WTC11 (cell line): ENCODE data around the gene ITPK1. TPM values are rescaled to one million over a fixed set of nuclear protein-coding genes. Genes with fewer than 3 reads are reported as not detected.

ENCODE experiments used
- ATAC-seq: fragments of 200-7000 bp; cut with Tn5 transposase; 2 replicates; pipeline ENCODE4 v1.10.0; 2021; ENCODE audit warnings: mild to moderate bottlenecking, moderate library complexity
- CTCF ChIA-PET: fragments of 300-600 bp; sonication (Branson Sonifier 250); formaldehyde crosslinking; loops from one replicate; lab custom pipeline; 2021; ENCODE audit warnings: antibody characterized with exemption; lab: Charles Lee
- POLR2A ChIA-PET: fragments of 350-600 bp; sonication (Branson Sonifier 250); formaldehyde crosslinking; loops from one replicate; lab custom pipeline; 2021; ENCODE audit warnings: antibody characterized with exemption; lab: Charles Lee
- DNase-seq: peaks from one replicate; pipeline ENCODE4 v3.0.0; 2021; ENCODE audit warnings: low spot score
- H3K27ac Mint-ChIP-seq: 2 replicates; pipeline ENCODE4 v1.8.0; 2021; ENCODE audit warnings: mixed read lengths
- H3K27me3 Mint-ChIP-seq: 2 replicates; pipeline ENCODE4 v1.8.0; 2021; ENCODE audit warnings: low read depth, mild to moderate bottlenecking, moderate library complexity, mixed read lengths
- H3K36me3 Mint-ChIP-seq: 2 replicates; pipeline ENCODE4 v1.8.0; 2021; ENCODE audit warnings: mixed read lengths
- H3K4me1 Mint-ChIP-seq: 2 replicates; pipeline ENCODE4 v1.8.0; 2022; ENCODE audit warnings: mixed read lengths
- H3K4me3 Mint-ChIP-seq: 2 replicates; pipeline ENCODE4 v1.8.0; 2021; ENCODE audit warnings: mild to moderate bottlenecking, moderate library complexity, mixed read lengths
- H3K9me3 Mint-ChIP-seq: 2 replicates; pipeline ENCODE4 v1.8.0; 2021; ENCODE audit warnings: mixed read lengths
- ARID4B ChIP-seq: sonication (generic); formaldehyde crosslinking; IDR thresholded peaks from 2 replicates; pipeline ENCODE4 v1.8.0; 2023; ENCODE audit warnings: missing genetic modification reagents, mild to moderate bottlenecking, borderline replicate concordance
- ATF1 ChIP-seq: sonication (generic); formaldehyde crosslinking; IDR thresholded peaks from 2 replicates; pipeline ENCODE4 v1.8.1; 2023; ENCODE audit warnings: mild to moderate bottlenecking, moderate library complexity, missing genetic modification reagents
- CREM ChIP-seq: sonication (generic); formaldehyde crosslinking; IDR thresholded peaks from 2 replicates; pipeline ENCODE4 v1.8.1; 2022; ENCODE audit warnings: mild to moderate bottlenecking, missing genetic modification reagents, moderate library complexity
- CTCF ChIP-seq: fragments of 200-600 bp; IDR thresholded peaks from 2 replicates; pipeline ENCODE4 v1.8.0; 2022; ENCODE audit warnings: antibody characterized with exemption
- E2F4 ChIP-seq: sonication (generic); formaldehyde crosslinking; IDR thresholded peaks from 2 replicates; pipeline ENCODE4 v1.8.1; 2022; ENCODE audit warnings: low read depth, mild to moderate bottlenecking, moderate library complexity, missing genetic modification reagents, borderline replicate concordance
- E2F5 ChIP-seq: sonication (generic); formaldehyde crosslinking; IDR thresholded peaks from 2 replicates; pipeline ENCODE4 v1.8.1; 2022; ENCODE audit warnings: mild to moderate bottlenecking, moderate library complexity, missing genetic modification reagents
- ELF4 ChIP-seq: sonication (generic); formaldehyde crosslinking; IDR thresholded peaks from 2 replicates; pipeline ENCODE4 v1.8.1; 2022; ENCODE audit warnings: low read depth, mild to moderate bottlenecking, moderate library complexity, missing genetic modification reagents
- EMX1 ChIP-seq: fragments of 250-450 bp; sonication (Bioruptor Pico); IDR thresholded peaks from 2 replicates; pipeline ENCODE4 v1.8.0; 2021; ENCODE audit warnings: mild to moderate bottlenecking
- ESRRA ChIP-seq: sonication (generic); formaldehyde crosslinking; IDR thresholded peaks from 2 replicates; pipeline ENCODE4 v1.8.1; 2022; ENCODE audit warnings: mild to moderate bottlenecking, missing genetic modification reagents, borderline replicate concordance
- ETV6 ChIP-seq: sonication (generic); formaldehyde crosslinking; IDR thresholded peaks from 2 replicates; pipeline ENCODE4 v1.8.1; 2022; ENCODE audit warnings: mild to moderate bottlenecking, missing genetic modification reagents
- FOXJ3 ChIP-seq: sonication (generic); formaldehyde crosslinking; IDR thresholded peaks from 2 replicates; pipeline ENCODE4 v1.9.0; 2021; ENCODE audit warnings: missing genetic modification reagents, mild to moderate bottlenecking, borderline replicate concordance
- JAZF1 ChIP-seq: fragments of 250-450 bp; sonication (Bioruptor Pico); IDR thresholded peaks from 2 replicates; pipeline ENCODE4 v1.9.0; 2021; ENCODE audit warnings: moderate library complexity, mild to moderate bottlenecking, inconsistent platforms
- JUN ChIP-seq: sonication (generic); formaldehyde crosslinking; IDR thresholded peaks from 2 replicates; pipeline ENCODE4 v1.8.0; 2023; ENCODE audit warnings: mild to moderate bottlenecking, missing genetic modification reagents
- MXD4 ChIP-seq: fragments of 250-450 bp; sonication (Bioruptor Pico); IDR thresholded peaks from 2 replicates; pipeline ENCODE4 v1.8.0; 2021; ENCODE audit warnings: mild to moderate bottlenecking, moderate library complexity, borderline replicate concordance
- NFATC4 ChIP-seq: fragments of 250-450 bp; sonication (Bioruptor Pico); IDR thresholded peaks from 2 replicates; pipeline ENCODE4 v1.9.0; 2021; ENCODE audit warnings: mild to moderate bottlenecking
- NFE2L1 ChIP-seq: sonication (generic); formaldehyde crosslinking; IDR thresholded peaks from 2 replicates; pipeline ENCODE4 v1.8.1; 2023; ENCODE audit warnings: missing genetic modification reagents
- NR1H2 ChIP-seq: sonication (generic); formaldehyde crosslinking; IDR thresholded peaks from 2 replicates; pipeline ENCODE4 v1.9.0; 2021; ENCODE audit warnings: mild to moderate bottlenecking, moderate library complexity, missing genetic modification reagents
- PRRX2 ChIP-seq: fragments of 250-450 bp; sonication (Bioruptor Pico); IDR thresholded peaks from 2 replicates; pipeline ENCODE4 v1.8.0; 2021; ENCODE audit warnings: mild to moderate bottlenecking
- RELA ChIP-seq: sonication (generic); formaldehyde crosslinking; IDR thresholded peaks from 2 replicates; pipeline ENCODE4 v1.8.1; 2022; ENCODE audit warnings: missing genetic modification reagents, mild to moderate bottlenecking, borderline replicate concordance
- SMAD3 ChIP-seq: sonication (generic); formaldehyde crosslinking; IDR thresholded peaks from 2 replicates; pipeline ENCODE4 v1.8.0; 2022; ENCODE audit warnings: missing genetic modification reagents, mild to moderate bottlenecking, borderline replicate concordance
- TCF7 ChIP-seq: sonication (generic); formaldehyde crosslinking; IDR thresholded peaks from 2 replicates; pipeline ENCODE4 v1.8.0; 2022; ENCODE audit warnings: mild to moderate bottlenecking, low read depth, missing genetic modification reagents, moderate library complexity
- ZNF121 ChIP-seq: sonication (generic); formaldehyde crosslinking; IDR thresholded peaks from 2 replicates; pipeline ENCODE4 v1.8.0; 2023; ENCODE audit warnings: missing genetic modification reagents
- ZNF263 ChIP-seq: sonication (generic); formaldehyde crosslinking; IDR thresholded peaks from 2 replicates; pipeline ENCODE4 v1.8.1; 2022; ENCODE audit warnings: low read depth, mild to moderate bottlenecking, moderate library complexity, missing genetic modification reagents
- ZNF423 ChIP-seq: fragments of 250-450 bp; sonication (Bioruptor Pico); IDR thresholded peaks from 2 replicates; pipeline ENCODE4 v2.1.2; 2022; ENCODE audit warnings: mild to moderate bottlenecking, moderate library complexity
- total RNA-seq: library from RNA; stranded (reverse); gene quantifications from 3 replicates; pipeline ENCODE4 v1.2.3, GENCODE V29; 2021
- TF ChIP-seq, protein P1 (sequence below): sonication (generic); formaldehyde crosslinking; IDR thresholded peaks from 2 replicates; pipeline ENCODE4 v1.8.0; 2022; ENCODE audit warnings: mild to moderate bottlenecking, missing genetic modification reagents
- TF ChIP-seq, protein P2 (sequence below): sonication (generic); formaldehyde crosslinking; IDR thresholded peaks from 2 replicates; pipeline ENCODE4 v1.8.1; 2023; ENCODE audit warnings: mild to moderate bottlenecking, missing genetic modification reagents, moderate library complexity

ITPK1 gene
- total RNA-seq, 1 experiment from 2014 or later, result 144 TPM

DNA sequence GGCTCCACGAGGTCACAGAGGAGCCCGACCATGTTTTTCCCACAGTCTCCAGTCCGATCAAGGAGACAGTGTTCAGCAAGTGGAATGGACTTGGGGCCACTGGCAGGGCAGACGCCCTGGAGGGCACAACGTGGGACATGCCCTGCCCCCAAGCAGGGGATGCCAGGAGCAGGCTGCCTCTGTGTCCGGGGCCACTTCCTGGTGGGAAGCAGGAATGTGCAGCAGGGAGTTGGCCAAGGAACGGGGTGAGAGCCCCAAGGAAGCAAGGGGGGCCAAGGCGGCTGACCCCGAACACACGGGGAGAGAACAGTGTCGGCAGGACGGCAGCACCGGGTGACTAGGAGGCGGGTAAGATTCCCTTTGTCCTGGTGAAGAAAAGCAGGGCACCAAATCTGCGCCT is 100.2 kb downstream of the ITPK1 start:
- H3K27me3 Mint-ChIP-seq, result no peaks in the 10 kb centered on the region
- TF ChIP-seq TCF7 (CRISPR knock-in tag) (no peak), JUN (CRISPR knock-in tag) (no peak), NFE2L1 (CRISPR knock-in tag) (no peak), ZNF423 (CRISPR knock-in tag) (no peak), SMAD3 (no peak), ZNF121 (CRISPR knock-in tag) (no peak), ELF4 (CRISPR knock-in tag) (no peak), ZNF263 (CRISPR knock-in tag) (no peak), FOXJ3 (CRISPR knock-in tag) (no peak)
- TF ChIP-seq, protein P1, sequence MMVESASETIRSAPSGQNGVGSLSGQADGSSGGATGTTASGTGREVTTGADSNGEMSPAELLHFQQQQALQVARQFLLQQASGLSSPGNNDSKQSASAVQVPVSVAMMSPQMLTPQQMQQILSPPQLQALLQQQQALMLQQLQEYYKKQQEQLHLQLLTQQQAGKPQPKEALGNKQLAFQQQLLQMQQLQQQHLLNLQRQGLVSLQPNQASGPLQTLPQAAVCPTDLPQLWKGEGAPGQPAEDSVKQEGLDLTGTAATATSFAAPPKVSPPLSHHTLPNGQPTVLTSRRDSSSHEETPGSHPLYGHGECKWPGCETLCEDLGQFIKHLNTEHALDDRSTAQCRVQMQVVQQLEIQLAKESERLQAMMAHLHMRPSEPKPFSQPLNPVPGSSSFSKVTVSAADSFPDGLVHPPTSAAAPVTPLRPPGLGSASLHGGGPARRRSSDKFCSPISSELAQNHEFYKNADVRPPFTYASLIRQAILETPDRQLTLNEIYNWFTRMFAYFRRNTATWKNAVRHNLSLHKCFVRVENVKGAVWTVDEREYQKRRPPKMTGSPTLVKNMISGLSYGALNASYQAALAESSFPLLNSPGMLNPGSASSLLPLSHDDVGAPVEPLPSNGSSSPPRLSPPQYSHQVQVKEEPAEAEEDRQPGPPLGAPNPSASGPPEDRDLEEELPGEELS (CRISPR knock-in tag), result no peak
- H3K36me3 Mint-ChIP-seq, result peaks cover 6% of the 10 kb centered on the region; the same call in 1 of the 2 replicates
- H3K9me3 Mint-ChIP-seq, result no peaks in the 10 kb centered on the region
- DNase-seq (no peak), ATAC-seq (no peak)
- CTCF ChIA-PET, result no interaction called here
- POLR2A ChIA-PET, result no interaction called here
- peaks cover 46% of the 10 kb centered on the region for H3K4me1 Mint-ChIP-seq
- peak overlapping the region; percentile 45; the same call in 1 of the 2 replicates for H3K27ac Mint-ChIP-seq
- H3K4me3 Mint-ChIP-seq, result no peak overlapping the region

DNA sequence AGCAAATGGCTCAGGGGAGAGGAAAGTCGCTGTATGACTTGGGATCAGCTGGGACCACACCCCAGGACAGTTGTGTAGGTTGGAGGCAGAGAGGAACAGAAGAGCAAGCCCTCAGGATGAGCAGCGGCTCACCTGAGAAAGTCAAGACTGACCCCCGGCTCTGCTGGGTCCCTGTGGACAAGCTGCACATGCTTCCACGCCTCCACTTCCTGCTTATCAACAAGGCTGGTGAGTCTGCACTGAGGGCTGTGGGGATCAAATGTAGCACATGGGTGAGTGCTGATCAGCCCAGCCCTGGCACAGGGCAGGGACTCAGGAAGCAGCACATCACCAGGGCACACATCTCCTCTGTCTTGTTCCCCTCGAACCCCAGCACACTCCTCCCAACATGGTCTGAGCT is 100.7 kb downstream of the ITPK1 start:
- POLR2A ChIA-PET, result no interaction called here
- H3K4me1 Mint-ChIP-seq, result peaks cover 42% of the 10 kb centered on the region
- no peaks in the 10 kb centered on the region for H3K27me3 Mint-ChIP-seq
- peak overlapping the region; percentile 45; the same call in 1 of the 2 replicates for H3K27ac Mint-ChIP-seq
- DNase-seq, result no peak
- H3K4me3 Mint-ChIP-seq, result no peak overlapping the region
- peaks cover 6% of the 10 kb centered on the region; the same call in 1 of the 2 replicates for H3K36me3 Mint-ChIP-seq
- CTCF ChIA-PET, result no interaction called here
- no peaks in the 10 kb centered on the region for H3K9me3 Mint-ChIP-seq
- ATAC-seq, result no peak
- TF ChIP-seq E2F5 (CRISPR knock-in tag) (no peak), ATF1 (CRISPR knock-in tag) (no peak), EMX1 (CRISPR knock-in tag) (no peak), FOXJ3 (CRISPR knock-in tag) (no peak), CREM (CRISPR knock-in tag) (no peak), E2F4 (CRISPR knock-in tag) (no peak), ETV6 (no peak), RELA (CRISPR knock-in tag) (no peak), CTCF (no peak), ZNF423 (CRISPR knock-in tag) (no peak), PRRX2 (CRISPR knock-in tag) (no peak), JAZF1 (CRISPR knock-in tag) (no peak), ARID4B (no peak), NR1H2 (CRISPR knock-in tag) (no peak), NFATC4 (no peak), ESRRA (CRISPR knock-in tag) (no peak), MXD4 (no peak)
- TF ChIP-seq, protein P2, sequence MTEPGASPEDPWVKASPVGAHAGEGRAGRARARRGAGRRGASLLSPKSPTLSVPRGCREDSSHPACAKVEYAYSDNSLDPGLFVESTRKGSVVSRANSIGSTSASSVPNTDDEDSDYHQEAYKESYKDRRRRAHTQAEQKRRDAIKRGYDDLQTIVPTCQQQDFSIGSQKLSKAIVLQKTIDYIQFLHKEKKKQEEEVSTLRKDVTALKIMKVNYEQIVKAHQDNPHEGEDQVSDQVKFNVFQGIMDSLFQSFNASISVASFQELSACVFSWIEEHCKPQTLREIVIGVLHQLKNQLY (CRISPR knock-in tag), result no peak
